Measurements from ENCODE around the gene FNIP1.

- TF ChIP-seq PRDM10 (IDR thresholded peaks at IDR 0.05; ENCODE audit: partially characterized antibody) (no peak), FOXO4 (CRISPR knock-in tag; IDR thresholded peaks at IDR 0.05) (no peak), MAX (CRISPR knock-in tag; IDR thresholded peaks at IDR 0.05) (no peak), EP300 (IDR thresholded peaks at IDR 0.05; ENCODE audit: low read length) (no peak), ZBTB34 (CRISPR knock-in tag; IDR thresholded peaks at IDR 0.05) (no peak), POLR2AphosphoS5 (IDR thresholded peaks at IDR 0.05; ENCODE audit: control insufficient read depth, insufficient read depth, low read depth, low read length) (no peak), HMG20A (CRISPR knock-in tag; conservative IDR thresholded peaks at IDR 0.05) (no peak), CTCF (IDR thresholded peaks at IDR 0.05 in 2 of 3, conservative IDR thresholded peaks at IDR 0.05 in 1 of 3; ENCODE audit: insufficient read depth in 2 of 3, low read depth in 1 of 3, low read length in 3 of 3) (no peak), HNRNPUL1 (IDR thresholded peaks at IDR 0.05; ENCODE audit: low read length) (no peak)
These were observed 24.4 kb upstream of the FNIP1 start for GRCh38 chr5:131821221-131821620.

All from K562 (cell line).